ENCODE data around the gene P3H2. TPM values are rescaled to one million over a fixed set of nuclear protein-coding genes. Genes with fewer than 3 reads are reported as not detected.

P3H2 gene
- total and polyA plus RNA-seq, 2 donors (not counting 1 experiment from before 2014, with no cell fraction given), result 20.5 to 21.6 TPM

GRCh38 chr3:190042558-190042957, 78.1 kb downstream of the P3H2 start:
- no peak for DNase-seq (ENCODE audit: low read depth in 2 of 2)

GRCh38 chr3:190041333-190042041, 79.2 kb downstream of the P3H2 start:
- Histone ChIP-seq H3K27ac (ENCODE audit: insufficient read depth, low read length) (no peak overlapping the region), H2AFZ (ENCODE audit: low read length) (no peak overlapping the region), H3K4me1 (ENCODE audit: control insufficient read depth, extremely low read depth, insufficient read depth, low read length) (no peaks in the 10 kb centered on the region), H3K9ac (ENCODE audit: insufficient read depth, low read length) (no peak overlapping the region), H3K4me3 (replicated peaks in 1 of 4; ENCODE audit: control extremely low read depth in 1 of 4, insufficient read depth in 1 of 4, low read depth in 3 of 4, low read length in 4 of 4) (no peak overlapping the region), H3K27me3 (ENCODE audit: control insufficient read depth, insufficient read depth, low read length) (no peaks in the 10 kb centered on the region), H3K79me2 (ENCODE audit: control insufficient read depth, insufficient read depth, low read length) (no peaks in the 10 kb centered on the region), H4K20me1 (ENCODE audit: control insufficient read depth, extremely low read depth, insufficient read depth, low read length) (no peaks in the 10 kb centered on the region), H3K9me3 (ENCODE audit: control insufficient read depth, insufficient read depth, low read depth, low read length) (no peaks in the 10 kb centered on the region), H3K4me2 (ENCODE audit: extremely low read depth, insufficient read depth, low read length) (peak overlapping the region; percentile 19), H3K36me3 (ENCODE audit: control insufficient read depth, insufficient read depth, low read length) (no peaks in the 10 kb centered on the region)
- TF ChIP-seq CTCF (conservative IDR thresholded peaks at IDR 0.05 in 1 of 2, IDR thresholded peaks at IDR 0.05 in 1 of 2; ENCODE audit: low read depth in 1 of 2, low read length in 2 of 2), result no peak
- no peak for TF ChIP-seq EZH2 (IDR thresholded peaks at IDR 0.05; ENCODE audit: low read length, missing control alignments)
- DNase-seq (ENCODE audit: low read depth in 2 of 2), result peak; percentile 36 to 39

More at GRCh38 chr3:190042558-190042957, 78.1 kb downstream of the P3H2 start:
- Histone ChIP-seq H3K36me3 (ENCODE audit: control insufficient read depth, insufficient read depth, low read length) (no peaks in the 10 kb centered on the region), H3K9ac (ENCODE audit: insufficient read depth, low read length) (no peak overlapping the region), H3K9me3 (ENCODE audit: control insufficient read depth, insufficient read depth, low read depth, low read length) (no peaks in the 10 kb centered on the region), H3K27ac (ENCODE audit: insufficient read depth, low read length) (no peak overlapping the region), H3K4me3 (replicated peaks in 1 of 4; ENCODE audit: control extremely low read depth in 1 of 4, insufficient read depth in 1 of 4, low read depth in 3 of 4, low read length in 4 of 4) (no peak overlapping the region), H2AFZ (ENCODE audit: low read length) (no peak overlapping the region), H3K4me1 (ENCODE audit: control insufficient read depth, extremely low read depth, insufficient read depth, low read length) (no peaks in the 10 kb centered on the region), H3K4me2 (ENCODE audit: extremely low read depth, insufficient read depth, low read length) (no peak overlapping the region), H3K27me3 (ENCODE audit: control insufficient read depth, insufficient read depth, low read length) (no peaks in the 10 kb centered on the region), H3K79me2 (ENCODE audit: control insufficient read depth, insufficient read depth, low read length) (no peaks in the 10 kb centered on the region), H4K20me1 (ENCODE audit: control insufficient read depth, extremely low read depth, insufficient read depth, low read length) (no peaks in the 10 kb centered on the region)
- TF ChIP-seq CTCF (conservative IDR thresholded peaks at IDR 0.05 in 1 of 2, IDR thresholded peaks at IDR 0.05 in 1 of 2; ENCODE audit: low read depth in 1 of 2, low read length in 2 of 2), result no peak
- no peak for TF ChIP-seq EZH2 (IDR thresholded peaks at IDR 0.05; ENCODE audit: low read length, missing control alignments)

GRCh38 chr3:190040145-190040544, 80.6 kb downstream of the P3H2 start:
- no peak overlapping the region for H3K27ac ChIP-seq (ENCODE audit: insufficient read depth, low read length)
- no peak overlapping the region for H2AFZ ChIP-seq (ENCODE audit: low read length)
- TF ChIP-seq EZH2 (IDR thresholded peaks at IDR 0.05; ENCODE audit: low read length, missing control alignments), result no peak
- TF ChIP-seq CTCF (conservative IDR thresholded peaks at IDR 0.05 in 1 of 2, IDR thresholded peaks at IDR 0.05 in 1 of 2; ENCODE audit: low read depth in 1 of 2, low read length in 2 of 2), result no peak
- no peaks in the 10 kb centered on the region for H3K27me3 ChIP-seq (ENCODE audit: control insufficient read depth, insufficient read depth, low read length)
- no peaks in the 10 kb centered on the region for H3K79me2 ChIP-seq (ENCODE audit: control insufficient read depth, insufficient read depth, low read length)
- no peak overlapping the region for H3K9ac ChIP-seq (ENCODE audit: insufficient read depth, low read length)
- no peak for DNase-seq (ENCODE audit: low read depth in 2 of 2)
- H3K4me3 ChIP-seq (replicated peaks in 1 of 4; ENCODE audit: control extremely low read depth in 1 of 4, insufficient read depth in 1 of 4, low read depth in 3 of 4, low read length in 4 of 4), result no peak overlapping the region
- no peaks in the 10 kb centered on the region for H4K20me1 ChIP-seq (ENCODE audit: control insufficient read depth, extremely low read depth, insufficient read depth, low read length)
- no peaks in the 10 kb centered on the region for H3K36me3 ChIP-seq (ENCODE audit: control insufficient read depth, insufficient read depth, low read length)
- no peaks in the 10 kb centered on the region for H3K9me3 ChIP-seq (ENCODE audit: control insufficient read depth, insufficient read depth, low read depth, low read length)
- no peak overlapping the region for H3K4me2 ChIP-seq (ENCODE audit: extremely low read depth, insufficient read depth, low read length)
- H3K4me1 ChIP-seq (ENCODE audit: control insufficient read depth, extremely low read depth, insufficient read depth, low read length), result no peaks in the 10 kb centered on the region
